ENCODE measurements around the gene GPATCH8.
"Not testable (repeated sequence)": the region's sequence is repeated elsewhere in the genome, so short reads cannot be mapped to it uniquely, and the experiment has no call there.

Gene GPATCH8

GRCh38 chr17:44369414-44370023 lies 133.7 kb downstream of the GPATCH8 start:
- not testable (repeated sequence) for DNase-seq

- DNase-seq: not testable (repeated sequence)
Observed at GRCh38 chr17:44368391-44369243, 134.6 kb downstream of the GPATCH8 start.

DNA sequence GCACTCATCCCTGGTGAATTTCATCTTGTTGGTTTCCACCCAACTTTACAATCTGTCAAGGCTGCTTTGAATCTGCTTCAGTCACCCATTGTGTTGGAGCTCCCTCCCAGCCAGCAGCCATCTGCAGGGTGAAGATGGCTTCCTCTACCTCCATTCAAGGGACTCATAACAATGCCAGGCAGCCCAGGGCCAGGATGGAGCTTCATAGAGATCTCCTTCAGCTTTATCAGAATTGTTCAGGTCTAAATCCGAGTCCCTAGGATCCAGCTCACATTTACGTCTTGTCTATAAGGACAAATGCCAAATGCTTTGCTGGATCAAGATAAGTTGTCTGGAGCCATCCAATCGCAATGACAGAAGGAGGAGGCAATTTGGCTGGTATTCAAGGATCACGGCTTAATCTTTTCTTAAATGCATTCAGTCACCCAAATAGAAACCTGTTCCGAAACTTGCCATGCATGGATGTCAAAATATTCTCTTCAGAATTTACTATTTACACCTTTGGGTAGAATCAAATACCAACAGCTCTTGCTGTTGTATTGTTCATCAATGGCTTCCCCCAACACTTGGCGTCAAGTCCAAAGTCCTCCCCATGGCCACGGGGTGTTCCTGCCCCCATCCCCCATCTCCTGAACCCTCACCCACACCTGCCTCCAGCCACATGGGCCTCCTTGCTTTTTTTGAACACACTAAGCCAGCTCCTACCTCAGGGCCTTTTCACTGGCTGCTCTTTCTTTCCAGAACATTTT lies 135.8 kb downstream of the GPATCH8 start:
- no peak for DNase-seq

DNA sequence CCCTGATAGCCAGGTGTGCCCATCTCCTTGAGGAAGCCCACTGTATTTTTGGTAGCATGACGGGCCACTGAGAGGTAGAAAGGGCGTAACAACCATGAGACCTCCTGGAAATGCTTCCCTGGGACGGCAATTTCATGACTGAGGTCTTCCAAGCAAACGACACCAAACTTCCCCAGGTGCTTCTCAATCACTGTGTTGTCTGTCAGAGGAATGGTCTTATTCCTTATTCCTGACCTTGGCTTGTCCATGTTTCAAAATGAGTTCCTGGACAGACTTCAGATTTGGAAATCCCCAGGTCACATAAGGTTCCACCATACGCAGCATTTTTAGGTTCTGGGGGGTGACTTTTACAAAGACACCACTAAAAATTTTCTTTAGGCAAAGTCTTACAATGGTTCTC lies 138.2 kb downstream of the GPATCH8 start:
- not testable (repeated sequence) for DNase-seq

DNA sequence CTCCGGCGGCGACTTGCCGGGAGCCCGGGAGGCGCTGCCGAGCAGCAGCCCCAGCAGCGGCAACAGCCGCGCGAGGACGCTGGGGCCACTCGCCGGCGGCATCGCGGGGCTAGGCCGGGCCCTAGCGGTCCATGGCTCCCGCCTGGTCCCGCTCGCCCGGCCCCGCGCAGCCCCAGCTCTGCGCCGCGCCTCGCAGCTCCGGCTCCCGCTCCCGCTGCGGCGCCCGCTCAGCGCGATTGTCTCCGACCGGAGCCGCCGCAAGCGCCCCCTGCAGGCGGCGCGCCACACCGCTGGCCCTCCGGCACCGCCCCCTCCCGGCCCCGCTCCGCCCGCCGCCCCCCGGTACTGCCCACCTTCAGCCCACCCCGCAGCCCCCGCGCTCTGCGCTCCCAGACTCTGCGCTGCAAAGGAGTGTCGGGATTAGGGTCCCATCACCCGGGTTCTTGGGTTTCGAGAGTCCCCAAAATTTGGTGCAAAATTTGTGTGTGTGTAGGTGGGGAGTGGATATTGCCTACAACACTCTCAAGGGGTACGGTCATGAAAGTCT lies 139.5 kb downstream of the GPATCH8 start, which contains the start of gene FAM171A2:
Gene FAM171A2 (minus strand): TSS at position 241 of the 547 bp plus-strand sequence. CDS start 139 bp downstream, at position 102.
- peak; percentile 86 for DNase-seq

DNA sequence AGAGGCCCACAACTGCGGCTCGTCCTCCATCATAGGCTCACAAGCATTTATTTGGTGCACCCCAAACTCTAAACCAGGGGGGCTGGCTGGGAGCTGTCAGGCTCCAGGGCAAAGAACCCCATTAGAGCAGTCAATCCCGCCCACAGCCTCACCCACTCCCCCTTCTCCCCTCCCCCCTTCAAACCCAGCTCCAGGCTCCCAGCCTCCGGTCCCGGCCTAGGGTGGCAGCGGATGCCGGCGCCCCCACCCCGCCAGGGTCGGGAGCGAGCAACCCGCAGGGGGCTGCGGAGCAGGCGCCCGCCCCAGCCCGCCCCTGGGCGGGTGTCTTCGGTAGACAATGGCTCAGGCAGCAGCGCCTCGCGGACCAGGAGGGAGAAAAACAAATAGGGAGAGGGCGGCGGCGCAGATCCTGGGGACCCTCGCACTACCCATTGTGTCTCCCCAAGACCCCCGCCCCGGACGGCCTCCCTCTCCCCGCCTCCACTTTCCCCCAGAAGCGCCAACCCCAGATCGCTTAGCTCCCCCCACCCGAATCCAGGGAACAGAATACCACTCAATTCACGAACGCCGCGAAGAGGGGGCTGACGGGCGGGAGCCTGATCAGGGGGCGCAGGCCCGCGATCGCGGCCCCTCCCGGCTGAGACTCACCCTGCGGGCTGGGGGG lies 140.1 kb downstream of the GPATCH8 start:
- DNase-seq: peak; percentile 78

GRCh38 chr17:44362459-44362948 lies 140.7 kb downstream of the GPATCH8 start:
- DNase-seq: no peak

- no peak for DNase-seq
Observed at GRCh38 chr17:44361292-44362260, 141.6 kb downstream of the GPATCH8 start.

- DNase-seq: no peak
Observed at GRCh38 chr17:44360826-44361225, 142.4 kb downstream of the GPATCH8 start.

DNA sequence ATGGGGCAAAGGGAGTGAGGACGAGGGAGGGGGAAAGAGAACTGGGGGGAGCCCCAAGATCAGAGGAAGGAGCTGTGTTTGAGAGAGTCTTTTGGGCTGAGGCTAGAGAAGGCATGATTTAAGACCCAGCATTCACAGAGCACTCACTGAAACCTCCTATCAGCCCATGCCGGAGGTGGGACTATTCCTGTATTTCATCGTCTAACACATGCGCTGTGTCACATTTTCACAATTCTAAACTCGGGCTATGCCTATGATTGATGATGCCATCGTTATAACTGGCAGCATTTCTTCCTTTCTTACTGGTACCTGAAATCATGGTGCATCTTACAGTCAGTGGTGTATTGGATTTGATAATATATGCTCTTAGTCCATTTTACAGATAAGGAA lies 143.1 kb downstream of the GPATCH8 start:
- DNase-seq: no peak

DNA sequence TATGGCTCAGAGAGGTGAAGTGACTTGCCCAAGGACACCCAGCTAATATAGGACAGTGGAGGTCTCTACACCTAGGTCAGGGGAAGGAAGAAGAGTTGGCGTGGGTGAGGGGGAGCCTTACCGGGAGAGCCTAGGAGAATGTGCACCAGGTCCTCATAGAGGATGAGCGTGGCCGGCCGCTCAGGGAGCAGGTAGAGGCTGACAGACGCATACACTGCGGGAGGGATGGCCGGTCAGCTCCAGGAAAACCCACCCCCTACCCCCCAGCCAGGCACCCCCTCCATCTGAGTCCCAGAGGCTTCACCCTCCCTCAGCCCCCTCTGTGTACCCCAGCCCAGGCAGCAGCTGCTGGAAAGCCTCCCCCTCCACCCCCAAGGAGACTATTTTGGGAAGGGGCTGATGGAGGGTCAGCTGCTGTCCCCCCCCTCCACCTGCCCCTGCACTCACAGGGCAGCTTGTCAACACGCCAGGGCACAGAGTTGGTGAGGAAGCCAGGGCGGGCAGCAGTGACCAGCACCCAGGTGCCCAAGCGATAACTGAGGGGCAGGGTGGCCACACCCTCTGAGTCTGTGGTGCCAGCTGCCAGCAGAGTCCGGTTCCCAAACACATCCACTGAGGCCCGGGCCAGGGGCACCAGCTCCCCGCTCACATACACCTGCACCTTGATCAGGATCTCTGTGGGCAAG lies 143.6 kb downstream of the GPATCH8 start:
- no peak for DNase-seq

DNA sequence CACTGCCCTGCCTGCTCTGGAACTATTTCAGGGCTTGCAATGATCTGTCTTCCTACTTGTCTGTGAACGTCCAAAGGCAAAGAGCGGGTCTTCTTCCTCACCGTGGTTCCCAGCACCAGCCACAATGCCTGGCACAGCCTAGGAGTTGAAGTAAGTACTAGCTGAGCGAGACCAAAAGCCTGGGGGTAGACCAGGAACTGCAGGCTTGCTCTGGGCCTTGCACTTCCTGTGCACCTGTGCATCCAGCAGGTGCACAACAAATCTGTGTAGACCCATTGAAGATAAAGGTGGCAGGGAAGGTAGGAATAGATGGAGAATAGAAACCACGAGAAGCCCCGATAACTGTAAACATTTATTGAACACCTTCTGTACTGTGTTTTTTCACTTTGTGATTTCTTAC lies 144.2 kb downstream of the GPATCH8 start:
- no peak for DNase-seq

- no peak for DNase-seq
Observed at GRCh38 chr17:44358066-44358465, 145.1 kb downstream of the GPATCH8 start.

- no peak for DNase-seq
Observed at GRCh38 chr17:44356241-44356640, 147.0 kb downstream of the GPATCH8 start.

DNA sequence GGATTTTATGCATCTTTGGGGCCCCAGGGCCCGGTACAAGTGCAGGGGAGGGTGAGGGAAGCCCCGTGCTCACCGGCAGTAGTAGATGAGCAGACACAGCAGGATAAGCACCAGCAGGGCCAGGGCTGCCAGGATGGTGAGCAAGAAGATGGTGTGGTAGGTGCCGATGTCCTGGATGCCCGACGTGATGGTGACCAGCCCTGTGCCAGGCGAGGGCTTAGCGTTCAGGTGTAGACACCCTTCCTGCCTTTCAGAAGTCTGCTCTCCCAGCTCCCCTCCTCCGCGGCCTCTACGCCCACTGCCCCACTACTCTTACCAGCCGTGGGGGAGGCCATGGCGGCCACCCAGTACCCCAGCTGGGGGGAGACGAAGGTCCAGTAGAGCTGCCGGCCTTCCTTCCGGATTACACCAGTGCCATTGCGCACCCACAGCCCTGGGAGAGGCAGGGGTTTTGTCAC lies 147.5 kb downstream of the GPATCH8 start:
- DNase-seq: no peak

- peak; percentile 84 for DNase-seq
Observed at GRCh38 chr17:44354582-44355561, 148.3 kb downstream of the GPATCH8 start.

- DNase-seq: no peak
Observed at GRCh38 chr17:44353672-44354331, 149.4 kb downstream of the GPATCH8 start.

DNA sequence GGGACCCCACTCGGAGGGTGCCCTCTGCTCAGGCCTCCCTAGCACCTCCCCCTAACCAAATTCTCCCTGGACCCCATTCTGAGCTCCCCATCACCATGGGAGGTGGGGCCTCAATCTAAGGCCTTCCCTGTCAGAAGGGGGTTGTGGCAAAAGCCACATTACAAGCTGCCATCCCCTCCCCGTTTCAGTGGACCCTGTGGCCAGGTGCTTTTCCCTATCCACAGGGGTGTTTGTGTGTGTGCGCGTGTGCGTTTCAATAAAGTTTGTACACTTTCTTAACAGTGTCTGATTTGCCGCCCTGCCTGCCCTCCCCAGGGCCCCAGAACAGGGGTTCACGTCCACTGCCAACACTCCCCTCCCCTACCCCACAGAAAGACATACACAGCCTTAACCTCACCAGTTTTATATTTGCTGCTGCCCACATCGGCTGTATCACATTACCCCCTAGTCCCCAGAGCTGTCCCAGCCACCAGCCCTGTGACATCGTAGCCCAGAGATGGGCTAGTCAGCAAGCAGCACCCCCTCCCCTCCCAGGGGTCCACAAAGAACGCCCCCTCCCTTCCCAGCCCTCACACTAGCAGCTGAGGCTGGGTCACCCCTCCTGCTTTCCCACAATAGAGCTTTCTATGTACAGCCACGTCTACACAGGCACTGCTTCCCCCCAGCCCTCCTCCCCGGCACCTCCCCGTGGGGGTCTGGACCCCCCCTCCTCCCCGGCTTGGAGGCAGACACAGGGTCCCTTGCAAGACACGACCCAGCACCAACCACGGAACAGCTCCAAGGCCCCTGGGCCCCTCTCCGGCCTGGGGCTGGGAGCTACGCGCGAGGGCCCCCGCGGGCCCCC lies 150.2 kb downstream of the GPATCH8 start:
- no peak for DNase-seq

Measured in activated CD8-positive, alpha-beta memory T cell treated with anti-CD3 and anti-CD28 coated beads for 24 hours (primary cell).